ENCODE data around the gene CLPTM1. TPM values are rescaled to one million over a fixed set of nuclear protein-coding genes. Genes with fewer than 3 reads are reported as not detected.

Gene CLPTM1
- total and polyA plus RNA-seq, 2 donors (not counting 1 experiment from before 2014, with no cell fraction given): 121 to 129 TPM

Other genes with a start within 250 kb of the CLPTM1 start
- gene BCL3, start 206.7 kb upstream of the CLPTM1 start, total RNA-seq: 135 and 147 TPM in 2 replicates
- gene BCL3, start 206.7 kb upstream of the CLPTM1 start, polyA plus RNA-seq: 52.3 and 124 TPM in 2 replicates
- not detected in 2 replicates for gene CBLC, start 177.5 kb upstream of the CLPTM1 start, total RNA-seq
- gene CBLC, start 177.5 kb upstream of the CLPTM1 start, polyA plus RNA-seq: not detected in 2 replicates
- gene BCAM, start 146.3 kb upstream of the CLPTM1 start, total RNA-seq: not detected in 2 replicates
- gene BCAM, start 146.3 kb upstream of the CLPTM1 start, polyA plus RNA-seq: not detected in 2 replicates
- 0.32 TPM in 1 of 2 replicates, not detected in the other for gene NECTIN2, start 109.1 kb upstream of the CLPTM1 start, total RNA-seq
- 0.15 and 1.0 TPM in 2 replicates for gene NECTIN2, start 109.1 kb upstream of the CLPTM1 start, polyA plus RNA-seq
- gene TOMM40, start 64.1 kb upstream of the CLPTM1 start, total RNA-seq: 31.1 and 32.5 TPM in 2 replicates
- 25.9 and 30.9 TPM in 2 replicates for gene TOMM40, start 64.1 kb upstream of the CLPTM1 start, polyA plus RNA-seq
- 0.44 and 0.74 TPM in 2 replicates for gene APOE, start 49.6 kb upstream of the CLPTM1 start, total RNA-seq
- gene APOE, start 49.6 kb upstream of the CLPTM1 start, polyA plus RNA-seq: 2.8 and 5.2 TPM in 2 replicates
- gene APOC1, start 40.8 kb upstream of the CLPTM1 start, total RNA-seq: not detected in 2 replicates
- gene APOC1, start 40.8 kb upstream of the CLPTM1 start, polyA plus RNA-seq: not detected in 2 replicates
- not detected in 2 replicates for gene APOC4, start 13.1 kb upstream of the CLPTM1 start, total RNA-seq
- not detected in 2 replicates for gene APOC4, start 13.1 kb upstream of the CLPTM1 start, polyA plus RNA-seq
- gene APOC2, start 9.3 kb upstream of the CLPTM1 start, total RNA-seq: not detected in 2 replicates
- not detected in 2 replicates for gene APOC2, start 9.3 kb upstream of the CLPTM1 start, polyA plus RNA-seq
- gene RELB, start 46.1 kb downstream of the CLPTM1 start, total RNA-seq: 106 and 111 TPM in 2 replicates
- gene RELB, start 46.1 kb downstream of the CLPTM1 start, polyA plus RNA-seq: 63.8 and 85.1 TPM in 2 replicates
- 277 and 285 TPM in 2 replicates for gene CLASRP, start 83.7 kb downstream of the CLPTM1 start, total RNA-seq
- 234 and 299 TPM in 2 replicates for gene CLASRP, start 83.7 kb downstream of the CLPTM1 start, polyA plus RNA-seq
- gene ZNF296, start 121.1 kb downstream of the CLPTM1 start, total RNA-seq: 29.8 and 30.2 TPM in 2 replicates
- 13.3 and 21.9 TPM in 2 replicates for gene ZNF296, start 121.1 kb downstream of the CLPTM1 start, polyA plus RNA-seq
- gene GEMIN7, start 123.9 kb downstream of the CLPTM1 start, total RNA-seq: 38.2 and 43.0 TPM in 2 replicates
- 71.9 and 89.4 TPM in 2 replicates for gene GEMIN7, start 123.9 kb downstream of the CLPTM1 start, polyA plus RNA-seq
- gene PPP1R37, start 137.8 kb downstream of the CLPTM1 start, total RNA-seq: 28.1 and 37.3 TPM in 2 replicates
- 20.1 and 20.7 TPM in 2 replicates for gene PPP1R37, start 137.8 kb downstream of the CLPTM1 start, polyA plus RNA-seq
- 0.27 TPM in 1 of 2 replicates, not detected in the other for gene NKPD1, start 205.6 kb downstream of the CLPTM1 start, total RNA-seq
- 0.36 and 1.0 TPM in 2 replicates for gene NKPD1, start 205.6 kb downstream of the CLPTM1 start, polyA plus RNA-seq
- gene TRAPPC6A, start 222.9 kb downstream of the CLPTM1 start, total RNA-seq: 40.3 and 48.2 TPM in 2 replicates
- 56.0 and 79.0 TPM in 2 replicates for gene TRAPPC6A, start 222.9 kb downstream of the CLPTM1 start, polyA plus RNA-seq
- 21.1 and 31.8 TPM in 2 replicates for gene BLOC1S3, start 223.4 kb downstream of the CLPTM1 start, total RNA-seq
- gene BLOC1S3, start 223.4 kb downstream of the CLPTM1 start, polyA plus RNA-seq: 5.2 and 7.2 TPM in 2 replicates